Ovary (tissue), 3 donors: ENCODE measurements around the gene RABGGTB.
"Not testable (repeated sequence)": the region's sequence is repeated elsewhere in the genome, so short reads cannot be mapped to it uniquely, and the experiment has no call there.

ENCODE experiments used
- EP300 ChIP-seq: sonication (generic); formaldehyde crosslinking; IDR thresholded peaks from one replicate; pipeline ENCODE4 v1.6.1; 2017; ENCODE audit warnings: antibody characterized with exemption
- POLR2A ChIP-seq: fragments of 450-650 bp; IDR thresholded peaks from one replicate; pipeline ENCODE4 v1.6.1; 2017; ENCODE audit warnings: antibody characterized with exemption, mild to moderate bottlenecking, moderate library complexity
- TF ChIP-seq, protein P1 (sequence below), 3 donors: fragments of 450-650 bp in 2 of 3; fragments of 200-600 bp in 1 of 3; IDR thresholded peaks; one replicate each; pipeline versions ENCODE4 v1.5.1 to v1.8.0; 2016 to 2022; ENCODE audit warnings: antibody characterized with exemption in 3 of 3, mild to moderate bottlenecking in 1 of 3
- donor health status: DM: no; HTN: no; CAD: no.

DNA sequence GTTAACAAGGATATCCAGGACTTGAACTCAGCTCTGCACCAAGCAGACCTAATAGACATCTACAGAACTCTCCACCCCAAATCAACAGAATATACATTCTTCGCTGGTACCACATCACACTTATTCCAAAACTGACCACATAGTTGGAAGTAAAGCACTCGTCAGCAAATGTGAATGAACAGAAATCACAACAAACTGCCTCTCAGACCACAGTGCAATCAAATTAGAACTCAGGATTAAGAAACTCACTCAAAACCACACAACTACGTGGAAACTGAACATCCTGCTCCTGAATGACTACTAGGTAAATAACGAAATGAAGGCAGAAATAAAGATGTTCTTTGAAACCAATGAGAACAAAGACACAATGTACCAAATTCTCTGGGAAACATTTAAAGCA is 5.9 kb upstream of the RABGGTB start:
- TF ChIP-seq, protein P1, sequence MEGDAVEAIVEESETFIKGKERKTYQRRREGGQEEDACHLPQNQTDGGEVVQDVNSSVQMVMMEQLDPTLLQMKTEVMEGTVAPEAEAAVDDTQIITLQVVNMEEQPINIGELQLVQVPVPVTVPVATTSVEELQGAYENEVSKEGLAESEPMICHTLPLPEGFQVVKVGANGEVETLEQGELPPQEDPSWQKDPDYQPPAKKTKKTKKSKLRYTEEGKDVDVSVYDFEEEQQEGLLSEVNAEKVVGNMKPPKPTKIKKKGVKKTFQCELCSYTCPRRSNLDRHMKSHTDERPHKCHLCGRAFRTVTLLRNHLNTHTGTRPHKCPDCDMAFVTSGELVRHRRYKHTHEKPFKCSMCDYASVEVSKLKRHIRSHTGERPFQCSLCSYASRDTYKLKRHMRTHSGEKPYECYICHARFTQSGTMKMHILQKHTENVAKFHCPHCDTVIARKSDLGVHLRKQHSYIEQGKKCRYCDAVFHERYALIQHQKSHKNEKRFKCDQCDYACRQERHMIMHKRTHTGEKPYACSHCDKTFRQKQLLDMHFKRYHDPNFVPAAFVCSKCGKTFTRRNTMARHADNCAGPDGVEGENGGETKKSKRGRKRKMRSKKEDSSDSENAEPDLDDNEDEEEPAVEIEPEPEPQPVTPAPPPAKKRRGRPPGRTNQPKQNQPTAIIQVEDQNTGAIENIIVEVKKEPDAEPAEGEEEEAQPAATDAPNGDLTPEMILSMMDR (IDR thresholded peaks at IDR 0.05), result not testable (repeated sequence)
- TF ChIP-seq POLR2A, EP300: not testable (repeated sequence)
